Posterior vena cava (tissue), 2 donors: ENCODE measurements around the gene DOCK8. TPM values are rescaled to one million over a fixed set of nuclear protein-coding genes. Genes with fewer than 3 reads are reported as not detected.
"Not testable (repeated sequence)": the region's sequence is repeated elsewhere in the genome, so short reads cannot be mapped to it uniquely, and the experiment has no call there.

ENCODE experiments used
- DNase-seq: peaks from one replicate; pipeline ENCODE4 v3.0.0-alpha.2; 2020; ENCODE audit warnings: low spot score
- intact Hi-C, 2 donors: fragments of 100-400 bp; cut with DNase I; formaldehyde crosslinking; loops; one replicate each; pipeline versions ENCODE4 v1.14.1 to v1.14.2; 2022 to 2023
- total RNA-seq, 2 donors: library from RNA; stranded (reverse); fragmentation: NEBNext Ultra II Directional; extraction: Animal tissue kit (Norgen Biotek cat#: 25700); gene quantifications; one replicate each; pipeline ENCODE4 v1.2.1, GENCODE V29; 2021
- donor health status: DM: yes; HTN: yes; CAD: no.
- donor health status: DM: yes; HTN: yes; CAD: no.

DOCK8 gene
- total RNA-seq, 2 donors from 2014 or later, result 17.9 to 20.6 TPM

DNA sequence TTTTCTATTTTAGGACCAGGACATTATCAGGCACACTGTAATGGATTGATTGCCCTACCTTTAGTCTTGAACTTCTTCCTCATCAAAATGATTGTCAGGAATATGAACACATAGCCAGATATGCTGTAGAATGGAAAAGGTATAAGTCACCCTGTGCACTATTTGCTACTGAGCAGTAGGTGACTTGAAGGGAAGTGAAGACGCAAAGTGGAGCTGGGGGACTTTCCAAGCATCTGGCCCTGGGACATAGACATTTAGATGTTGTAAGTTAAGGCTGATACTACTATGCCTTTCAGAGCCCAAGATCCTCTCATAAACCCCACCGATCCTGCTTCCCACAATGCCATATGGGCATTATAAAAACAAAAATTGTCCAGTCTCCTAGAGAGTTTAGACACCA lies 174.5 kb downstream of the DOCK8 start:
- intact Hi-C loops, result loop anchor here in 1 of 2 donors (10.0 kb wide), 1 partner anchor 376 kb away; no protein-coding TSS in a partner anchor

DNA sequence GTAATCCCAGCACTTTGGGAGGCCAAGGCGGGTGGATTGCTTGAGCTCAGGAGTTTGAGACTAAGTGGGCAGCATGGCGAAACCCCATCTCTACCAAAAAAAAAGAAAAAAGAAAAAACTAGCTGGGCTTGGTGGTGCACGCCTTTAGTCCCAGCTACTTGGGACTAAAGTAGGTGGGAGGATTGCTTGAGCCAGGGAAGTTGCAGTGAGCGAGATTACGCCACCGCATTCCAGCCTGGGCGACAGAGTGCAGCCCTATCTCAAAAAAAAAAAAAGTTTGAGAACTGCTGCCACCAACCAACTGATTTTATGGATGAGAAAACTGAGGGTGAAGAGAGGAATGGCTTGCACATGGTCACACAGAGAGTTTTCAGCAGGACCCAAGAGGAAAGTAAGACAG lies 175.1 kb downstream of the DOCK8 start:
- no peak for DNase-seq
- intact Hi-C loops, result loop anchor here (10.0 kb wide), 2 partner anchors 375 to 395 kb away; no protein-coding TSS in a partner anchor

More for the DNA sequence above, 174.5 kb downstream of the DOCK8 start:
- DNase-seq, result no peak

GRCh38 chr9:392077-392804 lies 177.6 kb downstream of the DOCK8 start:
- intact Hi-C loops, result loop anchor here in 1 of 2 donors (10.0 kb wide), 1 partner anchor 393 kb away; no protein-coding TSS in a partner anchor

GRCh38 chr9:394347-395052 lies 179.8 kb downstream of the DOCK8 start:
- no peak for DNase-seq
- intact Hi-C loops, result loop anchor here in 1 of 2 donors (10.0 kb wide), 1 partner anchor 390 kb away; no protein-coding TSS in a partner anchor

More at GRCh38 chr9:392077-392804, 177.6 kb downstream of the DOCK8 start:
- no peak for DNase-seq

GRCh38 chr9:396396-396795 lies 181.7 kb downstream of the DOCK8 start:
- intact Hi-C loops, result loop anchor here in 1 of 2 donors (10.0 kb wide), 1 partner anchor 388 kb away; no protein-coding TSS in a partner anchor
- DNase-seq, result no peak

DNA sequence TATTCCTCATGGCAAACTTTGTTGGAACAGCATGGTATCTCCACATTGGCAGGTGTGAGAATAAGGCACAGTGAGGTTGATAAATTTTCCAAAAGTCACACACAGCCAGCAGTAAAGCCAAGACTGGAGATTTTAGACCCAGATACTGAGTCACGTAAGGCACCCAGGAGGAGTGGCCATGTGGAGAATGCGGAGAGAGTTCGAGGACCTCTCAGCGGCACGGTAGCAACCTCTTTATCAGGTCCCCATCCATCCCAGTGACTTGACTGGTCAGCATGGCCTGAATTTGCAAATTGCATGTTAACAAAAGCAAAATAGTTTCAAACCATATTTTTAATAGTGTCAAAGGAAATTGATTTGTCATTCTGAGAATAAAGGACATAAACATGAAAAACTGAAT lies 183.4 kb downstream of the DOCK8 start:
- no peak for DNase-seq
- intact Hi-C loops, result loop anchor here in 1 of 2 donors (10.0 kb wide), 1 partner anchor 387 kb away; no protein-coding TSS in a partner anchor

DNA sequence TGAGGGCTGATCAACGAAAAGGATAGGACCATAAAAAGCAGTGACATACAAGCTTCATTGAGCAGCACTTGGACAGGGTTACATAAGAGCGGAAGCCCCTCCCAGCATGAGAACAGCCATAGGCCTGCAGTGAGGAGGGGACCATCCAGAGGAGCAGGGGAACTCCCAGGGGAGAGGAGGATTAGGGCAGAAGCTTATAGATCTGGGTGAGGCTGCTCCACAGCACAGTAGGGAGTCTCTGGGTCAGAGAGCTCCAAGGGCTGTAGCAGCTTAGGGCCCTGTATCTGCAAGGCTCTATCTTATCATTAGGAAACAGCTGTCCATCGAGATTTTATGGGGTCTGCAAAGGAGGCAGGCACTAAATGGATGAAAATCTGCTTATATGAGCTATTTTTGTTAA lies 186.6 kb downstream of the DOCK8 start:
- intact Hi-C loops, result no loop called here

DNA sequence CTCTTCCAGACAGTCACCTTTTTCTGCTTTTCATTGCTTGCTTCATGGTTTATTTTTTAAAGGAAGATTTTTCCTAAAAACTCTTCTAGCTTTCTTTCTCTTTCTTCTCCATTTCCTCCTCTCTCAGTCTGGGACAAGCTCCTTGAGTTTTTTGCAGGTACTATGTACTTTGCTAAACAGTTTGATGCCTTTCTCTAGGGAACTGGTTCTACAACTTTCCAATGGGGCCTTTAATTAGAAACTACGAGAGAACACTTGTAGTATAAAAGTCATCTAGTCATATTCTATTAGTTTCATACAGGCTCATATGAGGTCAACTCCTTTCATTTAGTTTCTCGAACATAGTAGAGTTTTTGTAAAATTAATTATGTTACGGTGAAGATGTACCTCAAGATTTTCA lies 189.6 kb downstream of the DOCK8 start:
- intact Hi-C loops, result no loop called here
- no peak for DNase-seq

More for the DNA sequence above, 186.6 kb downstream of the DOCK8 start:
- DNase-seq, result no peak

- intact Hi-C loops, result loop anchor here in 1 of 2 donors (5.0 kb wide), 1 partner anchor 187 kb away; no protein-coding TSS in a partner anchor
Observed at GRCh38 chr9:405341-405740, 190.7 kb downstream of the DOCK8 start.

GRCh38 chr9:406886-407654 lies 192.4 kb downstream of the DOCK8 start:
- intact Hi-C loops, result loop anchor here in 1 of 2 donors (5.0 kb wide), 1 partner anchor 185 kb away; no protein-coding TSS in a partner anchor

More at GRCh38 chr9:405341-405740, 190.7 kb downstream of the DOCK8 start:
- no peak for DNase-seq

GRCh38 chr9:409655-410054 lies 195.0 kb downstream of the DOCK8 start:
- DNase-seq, result not testable (repeated sequence)
- intact Hi-C loops, result loop anchor here in 1 of 2 donors (5.0 kb wide), 1 partner anchor 183 kb away; no protein-coding TSS in a partner anchor

More at GRCh38 chr9:406886-407654, 192.4 kb downstream of the DOCK8 start:
- no peak for DNase-seq

- intact Hi-C loops, result no loop called here
- no peak for DNase-seq
Observed at GRCh38 chr9:414595-414994, 199.9 kb downstream of the DOCK8 start.

DNA sequence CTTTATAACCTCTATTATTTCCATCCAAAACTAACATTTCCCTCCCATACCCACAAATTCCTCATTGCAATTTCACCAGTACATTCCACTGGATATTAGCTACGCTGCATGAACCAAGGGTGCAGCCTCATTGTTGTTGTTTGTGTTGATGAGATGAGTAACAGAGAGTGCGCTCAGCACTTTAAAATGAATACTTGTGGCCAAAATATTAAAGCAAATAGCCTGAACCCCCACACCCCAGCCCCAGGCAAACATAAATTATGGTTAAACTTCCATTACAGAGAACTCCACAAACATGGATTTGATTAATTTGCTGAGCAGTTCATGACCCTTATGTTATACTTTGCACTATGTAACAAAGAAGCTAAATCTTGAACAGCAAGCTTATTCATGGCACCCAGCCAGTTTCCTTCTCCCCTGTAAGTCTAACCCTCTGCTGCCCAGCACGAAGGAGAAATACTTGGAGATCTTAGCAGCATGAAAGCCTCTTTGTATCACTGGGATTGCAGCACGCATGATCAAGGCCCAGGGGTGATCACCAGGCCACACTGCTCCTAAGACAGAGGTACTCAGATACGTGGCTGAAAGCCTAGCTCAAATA lies 205.0 kb downstream of the DOCK8 start:
- no peak for DNase-seq
- intact Hi-C loops, result no loop called here

- no peak for DNase-seq
- intact Hi-C loops, result no loop called here
Observed at GRCh38 chr9:421896-422295, 207.2 kb downstream of the DOCK8 start.

DNA sequence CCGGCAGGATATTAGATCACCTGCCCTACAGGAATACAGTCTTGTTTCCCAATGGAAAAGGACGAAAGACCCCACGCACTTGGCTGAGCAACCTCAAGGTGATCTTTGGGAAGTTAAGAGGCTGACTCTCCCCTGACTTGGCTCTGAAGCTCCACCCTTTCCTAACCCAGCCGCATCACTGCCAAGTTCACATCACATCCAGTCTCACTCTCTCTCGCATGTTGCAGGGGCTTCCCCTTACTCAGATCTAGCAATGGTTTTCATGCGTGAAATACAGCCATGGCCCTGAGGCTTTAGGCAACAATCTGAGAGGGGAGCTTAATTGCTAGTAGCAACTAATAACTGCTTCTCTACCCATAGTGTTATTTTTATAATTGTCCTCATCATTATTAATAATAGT lies 211.6 kb downstream of the DOCK8 start:
- intact Hi-C loops, result no loop called here
- no peak for DNase-seq

DNA sequence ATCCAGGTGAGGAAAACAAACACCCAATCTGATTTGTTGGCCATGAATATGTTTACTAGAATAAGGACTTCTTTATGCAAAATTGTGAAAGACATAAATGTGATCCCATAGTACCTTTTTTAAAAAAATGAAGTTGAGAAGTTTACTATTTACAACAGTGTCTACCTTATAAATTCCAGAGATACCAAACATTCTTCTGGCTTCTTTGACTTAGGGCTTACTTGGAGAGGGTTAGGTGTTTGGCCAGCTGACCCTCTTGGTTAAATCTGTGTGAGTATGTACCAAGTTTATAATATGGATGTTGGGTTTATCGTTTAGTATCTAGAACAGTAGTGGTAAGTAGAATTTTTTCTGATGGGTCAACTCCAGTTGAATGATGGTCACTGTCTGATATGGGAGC lies 212.3 kb downstream of the DOCK8 start:
- DNase-seq, result no peak
- intact Hi-C loops, result no loop called here

- intact Hi-C loops, result no loop called here
- no peak for DNase-seq
Observed at GRCh38 chr9:431701-432100, 217.0 kb downstream of the DOCK8 start.

GRCh38 chr9:436482-436881 lies 221.8 kb downstream of the DOCK8 start:
- no peak for DNase-seq
- intact Hi-C loops, result loop anchor here in 1 of 2 donors (5.0 kb wide), 1 partner anchor 1626 kb away; no protein-coding TSS in a partner anchor

DNA sequence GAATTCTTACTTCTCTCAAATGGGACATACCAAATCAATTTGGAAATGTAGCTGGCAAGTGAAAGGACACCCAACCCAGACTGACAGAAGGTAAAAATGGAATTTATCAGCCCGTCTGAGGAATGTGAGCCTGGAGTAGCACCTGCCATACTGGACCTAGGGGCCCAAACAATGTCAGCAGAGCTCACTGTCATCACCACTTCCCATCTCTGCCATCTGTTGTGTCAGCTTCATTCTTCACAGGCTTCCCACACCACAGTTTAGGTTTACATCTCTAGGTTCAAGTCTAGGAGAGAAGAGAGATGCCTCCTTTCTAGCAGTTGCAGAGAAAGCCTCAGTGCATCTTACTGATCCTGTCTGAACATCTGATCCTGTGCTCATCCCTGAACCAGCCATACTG lies 222.4 kb downstream of the DOCK8 start:
- intact Hi-C loops, result loop anchor here in 1 of 2 donors (5.0 kb wide), 1 partner anchor 1625 kb away; no protein-coding TSS in a partner anchor
- no peak for DNase-seq
